Ishikawa (cell line): ENCODE results near the gene MOXD1.

Experiments
- CEBPB ChIP-seq: IDR thresholded peaks from 2 replicates; pipeline ENCODE4 v1.6.1; 2012
- CREB1 ChIP-seq: IDR thresholded peaks from 2 replicates; pipeline ENCODE4 v1.6.1; 2012; ENCODE audit warnings: low read depth
- EGR1 ChIP-seq: IDR thresholded peaks from 2 replicates; pipeline ENCODE4 v1.6.1; 2012
- EP300 ChIP-seq: IDR thresholded peaks from 2 replicates; pipeline ENCODE4 v1.6.1; 2012; ENCODE audit warnings: borderline replicate concordance
- FOXM1 ChIP-seq: IDR thresholded peaks from 2 replicates; pipeline ENCODE4 v1.6.1; 2012; ENCODE audit warnings: low read depth, borderline replicate concordance
- NFIC ChIP-seq: IDR thresholded peaks from 2 replicates; pipeline ENCODE4 v1.6.1; 2012
- RAD21 ChIP-seq: IDR thresholded peaks from 2 replicates; pipeline ENCODE4 v1.6.1; 2012; ENCODE audit warnings: low read depth
- TAF1 ChIP-seq: IDR thresholded peaks from 2 replicates; pipeline ENCODE4 v1.6.1; 2012; ENCODE audit warnings: low read depth, mild to moderate bottlenecking
- TCF12 ChIP-seq: IDR thresholded peaks from 2 replicates; pipeline ENCODE4 v1.6.1; 2012; ENCODE audit warnings: low read depth
- TEAD4 ChIP-seq: IDR thresholded peaks from 2 replicates; pipeline ENCODE4 v1.6.1; 2012
- YY1 ChIP-seq: IDR thresholded peaks from 2 replicates; pipeline ENCODE4 v1.6.1; 2012; ENCODE audit warnings: low read depth
- ZBTB7A ChIP-seq: IDR thresholded peaks from 2 replicates; pipeline ENCODE4 v1.6.1; 2012; ENCODE audit warnings: low read depth
- TF ChIP-seq, protein P1 (sequence below): IDR thresholded peaks from 2 replicates; pipeline ENCODE4 v1.6.1; 2012
- TF ChIP-seq, protein P2 (sequence below): IDR thresholded peaks from 2 replicates; pipeline ENCODE4 v1.6.1; 2012
- TF ChIP-seq, protein P3 (sequence below): IDR thresholded peaks from 2 replicates; pipeline ENCODE4 v1.6.1; 2012; ENCODE audit warnings: low read depth, mild to moderate bottlenecking

Gene MOXD1

DNA sequence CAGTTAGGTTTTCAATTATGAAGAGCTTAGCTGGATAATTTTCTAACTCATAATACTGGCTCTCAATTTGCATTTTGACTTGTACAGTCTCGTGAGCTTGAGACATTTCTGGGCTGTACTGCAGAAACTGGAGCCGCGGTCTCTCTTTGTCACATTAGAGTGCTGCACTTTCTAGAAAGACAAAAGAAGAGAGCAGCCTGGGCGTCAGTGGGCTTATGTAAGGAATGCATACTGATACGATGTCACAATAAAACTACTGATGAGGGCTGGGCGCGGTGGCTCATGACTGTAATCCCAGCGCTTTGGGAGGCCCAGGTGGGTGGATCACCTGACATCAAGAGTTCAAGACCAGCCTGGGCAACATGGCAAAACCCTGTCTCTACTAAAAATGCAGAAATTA is 120.8 kb downstream of the MOXD1 start:
- TF ChIP-seq EGR1 (no peak), RAD21 (no peak), EP300 (no peak)

DNA sequence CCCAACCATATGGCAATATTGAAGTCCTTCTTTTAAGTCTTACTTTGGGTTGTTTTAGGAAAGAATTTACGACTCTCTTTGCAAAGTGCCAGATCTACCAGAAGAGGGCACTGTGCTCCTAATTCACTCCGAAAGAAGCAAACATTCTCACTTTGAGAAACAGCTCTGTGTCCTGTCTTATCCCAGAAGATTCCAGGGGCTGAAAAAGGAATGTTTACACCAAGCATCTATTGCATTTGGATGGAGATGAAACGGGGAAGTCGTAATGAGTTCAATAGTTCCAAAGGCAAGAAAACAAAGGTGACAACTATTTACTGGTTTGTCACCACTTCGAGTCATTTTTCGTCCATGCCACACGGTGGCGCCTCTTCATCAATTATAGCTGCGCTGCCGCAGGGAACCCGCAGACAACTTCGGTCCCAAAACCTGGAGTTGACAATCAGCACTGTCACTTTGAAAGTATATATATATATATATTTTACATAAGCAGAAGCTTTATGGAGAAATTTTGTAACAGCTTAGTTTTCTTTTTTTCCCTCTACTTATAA is 121.6 kb downstream of the MOXD1 start:
- no peak for TF ChIP-seq TEAD4
- no peak for TF ChIP-seq ZBTB7A
- TF ChIP-seq TCF12 = no peak
- peak; percentile 73 for TF ChIP-seq RAD21

DNA sequence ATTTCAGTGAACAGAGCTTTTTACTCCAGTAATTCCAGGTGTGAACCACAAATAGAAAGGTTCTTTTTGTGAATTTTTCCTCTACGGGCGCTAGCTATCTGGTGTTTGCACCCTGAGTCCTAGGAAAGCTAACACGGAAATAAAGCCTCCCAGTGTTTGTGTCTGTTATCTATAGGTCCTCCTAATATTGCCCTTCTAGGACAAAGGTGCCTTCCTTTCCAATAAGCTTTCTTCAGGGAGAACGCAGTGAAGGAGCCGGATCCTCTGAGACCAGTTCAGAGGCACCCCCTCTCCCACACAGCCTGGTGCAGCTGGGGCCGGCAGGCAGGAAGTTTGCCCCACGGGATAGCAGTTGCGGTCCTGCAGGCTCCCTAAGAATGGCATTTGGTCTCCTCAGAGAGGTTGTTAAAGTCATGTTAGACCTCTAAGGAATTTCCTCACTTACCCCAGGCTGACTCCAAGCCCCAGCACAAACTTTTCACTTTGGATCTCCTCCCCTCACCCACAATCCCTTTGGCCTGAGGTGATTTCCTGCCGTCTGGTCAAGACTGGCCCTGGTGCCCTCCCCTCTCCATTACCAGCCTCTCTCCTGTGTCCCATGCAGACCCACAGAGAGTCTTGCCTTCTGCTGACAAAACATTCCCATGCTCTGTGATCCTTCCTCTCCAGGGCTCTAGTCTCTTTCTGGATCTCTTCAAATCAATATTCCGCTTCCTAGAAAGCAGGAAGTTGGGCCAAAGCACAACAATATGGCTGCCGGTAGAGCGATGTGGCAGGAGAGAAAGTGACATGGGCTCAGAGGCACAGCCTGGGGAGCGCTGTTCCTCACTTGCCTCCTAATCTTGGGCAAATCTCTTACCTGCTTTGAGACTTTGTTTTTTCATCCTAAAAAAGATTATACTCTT is 126.0 kb downstream of the MOXD1 start:
- TF ChIP-seq NFIC = no peak
- no peak for TF ChIP-seq EGR1
- TF ChIP-seq, protein P1, sequence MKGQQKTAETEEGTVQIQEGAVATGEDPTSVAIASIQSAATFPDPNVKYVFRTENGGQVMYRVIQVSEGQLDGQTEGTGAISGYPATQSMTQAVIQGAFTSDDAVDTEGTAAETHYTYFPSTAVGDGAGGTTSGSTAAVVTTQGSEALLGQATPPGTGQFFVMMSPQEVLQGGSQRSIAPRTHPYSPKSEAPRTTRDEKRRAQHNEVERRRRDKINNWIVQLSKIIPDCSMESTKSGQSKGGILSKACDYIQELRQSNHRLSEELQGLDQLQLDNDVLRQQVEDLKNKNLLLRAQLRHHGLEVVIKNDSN = no peak
- TF ChIP-seq CREB1 = no peak
- no peak for TF ChIP-seq TCF12
- TF ChIP-seq, protein P2, sequence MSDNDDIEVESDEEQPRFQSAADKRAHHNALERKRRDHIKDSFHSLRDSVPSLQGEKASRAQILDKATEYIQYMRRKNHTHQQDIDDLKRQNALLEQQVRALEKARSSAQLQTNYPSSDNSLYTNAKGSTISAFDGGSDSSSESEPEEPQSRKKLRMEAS = no peak
- TF ChIP-seq YY1 = no peak
- no peak for TF ChIP-seq CEBPB
- TF ChIP-seq EP300 = no peak
- TF ChIP-seq TEAD4 = no peak
- TF ChIP-seq RAD21 = no peak
- no peak for TF ChIP-seq FOXM1
- no peak for TF ChIP-seq TAF1

DNA sequence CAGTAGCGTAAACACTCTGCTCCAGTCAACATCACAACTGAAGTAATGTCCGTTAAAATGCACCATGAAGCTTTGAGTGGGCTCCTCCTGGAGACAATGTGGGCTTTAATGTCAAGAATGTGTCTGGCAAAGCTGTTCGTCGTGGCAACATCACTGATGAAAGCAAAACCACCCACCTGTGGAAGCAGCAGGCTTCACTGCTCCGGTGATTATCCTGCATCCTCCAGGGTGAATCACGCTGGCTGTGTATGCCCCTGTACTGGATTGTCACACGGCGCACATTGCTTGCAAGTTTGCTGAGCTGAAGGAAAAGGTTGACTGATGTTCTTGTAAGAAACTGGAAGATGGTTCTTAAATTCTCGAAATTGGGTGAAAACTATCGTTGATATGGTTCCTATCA is 128.5 kb downstream of the MOXD1 start:
- no peak for TF ChIP-seq RAD21
- no peak for TF ChIP-seq CEBPB
- no peak for TF ChIP-seq TAF1
- no peak for TF ChIP-seq ZBTB7A
- TF ChIP-seq CREB1 = no peak
- TF ChIP-seq, protein P1 = no peak
- TF ChIP-seq EP300 = no peak
- no peak for TF ChIP-seq NFIC
- TF ChIP-seq, protein P3, sequence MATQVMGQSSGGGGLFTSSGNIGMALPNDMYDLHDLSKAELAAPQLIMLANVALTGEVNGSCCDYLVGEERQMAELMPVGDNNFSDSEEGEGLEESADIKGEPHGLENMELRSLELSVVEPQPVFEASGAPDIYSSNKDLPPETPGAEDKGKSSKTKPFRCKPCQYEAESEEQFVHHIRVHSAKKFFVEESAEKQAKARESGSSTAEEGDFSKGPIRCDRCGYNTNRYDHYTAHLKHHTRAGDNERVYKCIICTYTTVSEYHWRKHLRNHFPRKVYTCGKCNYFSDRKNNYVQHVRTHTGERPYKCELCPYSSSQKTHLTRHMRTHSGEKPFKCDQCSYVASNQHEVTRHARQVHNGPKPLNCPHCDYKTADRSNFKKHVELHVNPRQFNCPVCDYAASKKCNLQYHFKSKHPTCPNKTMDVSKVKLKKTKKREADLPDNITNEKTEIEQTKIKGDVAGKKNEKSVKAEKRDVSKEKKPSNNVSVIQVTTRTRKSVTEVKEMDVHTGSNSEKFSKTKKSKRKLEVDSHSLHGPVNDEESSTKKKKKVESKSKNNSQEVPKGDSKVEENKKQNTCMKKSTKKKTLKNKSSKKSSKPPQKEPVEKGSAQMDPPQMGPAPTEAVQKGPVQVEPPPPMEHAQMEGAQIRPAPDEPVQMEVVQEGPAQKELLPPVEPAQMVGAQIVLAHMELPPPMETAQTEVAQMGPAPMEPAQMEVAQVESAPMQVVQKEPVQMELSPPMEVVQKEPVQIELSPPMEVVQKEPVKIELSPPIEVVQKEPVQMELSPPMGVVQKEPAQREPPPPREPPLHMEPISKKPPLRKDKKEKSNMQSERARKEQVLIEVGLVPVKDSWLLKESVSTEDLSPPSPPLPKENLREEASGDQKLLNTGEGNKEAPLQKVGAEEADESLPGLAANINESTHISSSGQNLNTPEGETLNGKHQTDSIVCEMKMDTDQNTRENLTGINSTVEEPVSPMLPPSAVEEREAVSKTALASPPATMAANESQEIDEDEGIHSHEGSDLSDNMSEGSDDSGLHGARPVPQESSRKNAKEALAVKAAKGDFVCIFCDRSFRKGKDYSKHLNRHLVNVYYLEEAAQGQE = no peak
- no peak for TF ChIP-seq YY1

DNA sequence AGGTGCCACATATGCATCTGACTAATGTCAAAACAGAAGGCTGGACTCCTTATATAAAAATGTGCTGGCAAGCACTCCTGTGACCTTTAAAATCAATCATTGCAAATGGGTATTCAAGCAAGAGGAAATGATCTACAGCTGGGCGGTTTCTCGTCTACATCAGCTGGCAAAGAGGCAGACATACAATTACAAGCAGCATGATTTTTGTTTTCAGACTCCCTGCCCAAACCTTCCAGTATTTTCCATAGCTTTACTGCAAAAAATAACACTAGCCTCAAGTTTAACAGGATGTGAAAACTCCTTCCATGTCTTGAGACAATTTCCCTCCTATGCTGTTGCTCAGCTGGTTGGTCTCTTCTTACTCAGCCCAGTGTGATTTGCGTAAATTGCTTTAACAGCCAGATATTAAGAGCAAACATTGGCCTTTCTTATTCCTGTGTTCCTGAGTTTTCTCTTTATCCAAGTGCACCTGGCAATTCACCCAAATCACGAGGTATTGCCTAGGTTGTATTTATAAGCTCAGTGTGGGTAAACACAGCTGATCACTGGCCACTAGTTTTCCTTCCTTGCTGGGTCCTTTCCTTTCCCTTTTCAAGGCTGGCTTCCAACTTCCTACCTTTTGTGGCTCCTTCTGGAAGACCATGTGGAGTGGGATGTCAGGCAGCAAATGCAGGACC is 130.4 kb downstream of the MOXD1 start:
- TF ChIP-seq YY1 = no peak
- TF ChIP-seq, protein P1 = no peak
- no peak for TF ChIP-seq TAF1
- TF ChIP-seq EGR1 = no peak
- no peak for TF ChIP-seq TEAD4
- no peak for TF ChIP-seq FOXM1
- no peak for TF ChIP-seq RAD21
- TF ChIP-seq ZBTB7A = no peak
- TF ChIP-seq NFIC = no peak
- TF ChIP-seq CREB1 = no peak
- TF ChIP-seq, protein P3 = no peak
- TF ChIP-seq, protein P2 = no peak
- no peak for TF ChIP-seq TCF12
- TF ChIP-seq CEBPB = no peak
- TF ChIP-seq EP300 = no peak
